Breast epithelium (tissue), 4 donors: Measurements from ENCODE around the gene ACADL. TPM values are rescaled to one million over a fixed set of nuclear protein-coding genes. Genes with fewer than 3 reads are reported as not detected.

Source experiments
- DNase-seq, 2 donors: peaks; one replicate each; pipeline ENCODE4 v3.0.0-alpha.2; 2019; ENCODE audit warnings: low spot score in 2 of 2
- H3K27ac ChIP-seq, 2 donors: fragments of 200-600 bp; sonication (generic) in 1 of 2; one replicate each; pipeline ENCODE4 v1.5.1; 2016 to 2019; ENCODE audit warnings: mild to moderate bottlenecking in 1 of 2
- H3K27me3 ChIP-seq, 2 donors: fragments of 200-600 bp; sonication (generic) in 1 of 2; one replicate each; pipeline versions ENCODE4 v1.5.1 to v1.6.0; 2017 to 2019; ENCODE audit warnings: control low read depth in 1 of 2, mild to moderate bottlenecking in 1 of 2
- H3K36me3 ChIP-seq: fragments of 200-600 bp; one replicate; pipeline ENCODE4 v1.5.1; 2019
- H3K4me1 ChIP-seq, 2 donors: fragments of 200-600 bp; sonication (generic); one replicate each; pipeline ENCODE4 v1.5.1; 2016 to 2019; ENCODE audit warnings: control low read depth in 1 of 2
- H3K4me3 ChIP-seq, 3 donors: fragments of 200-600 bp; sonication (generic); 1 replicate in 2 of 3; 2 replicates in 1 of 3; pipeline ENCODE4 v1.5.1; 2016 to 2019; ENCODE audit warnings: mild to moderate bottlenecking in 3 of 3, moderate library complexity in 2 of 3
- H3K9me3 ChIP-seq, 2 donors: fragments of 200-600 bp; sonication (generic) in 1 of 2; one replicate each; pipeline ENCODE4 v1.5.1; 2016 to 2019; ENCODE audit warnings: control low read depth in 1 of 2
- CTCF ChIP-seq, 3 donors: fragments of 450-650 bp; IDR thresholded peaks; one replicate each; pipeline ENCODE4 v1.5.1; 2016 to 2017; ENCODE audit warnings: antibody characterized with exemption in 3 of 3, mild to moderate bottlenecking in 3 of 3, moderate library complexity in 3 of 3
- POLR2A ChIP-seq: fragments of 450-650 bp; IDR thresholded peaks from one replicate; pipeline ENCODE4 v1.6.1; 2016; ENCODE audit warnings: antibody characterized with exemption, mild to moderate bottlenecking, moderate library complexity
- POLR2AphosphoS5 ChIP-seq, 3 donors: sonication (generic); formaldehyde crosslinking; IDR thresholded peaks; one replicate each; pipeline ENCODE4 v1.6.1; 2017; ENCODE audit warnings: antibody characterized with exemption in 3 of 3
- intact Hi-C: fragments of 100-400 bp; cut with DNase I; formaldehyde crosslinking; loops from one replicate; pipeline ENCODE4 v1.15.1; 2023; ENCODE audit warnings: low total_unique reads
- total RNA-seq, 3 donors: library from RNA; depleted of rRNA; stranded (reverse); fragments of >200 nt; gene quantifications; one replicate each; pipeline ENCODE4 v1.1.0, GENCODE V29; 2016

The ACADL gene
- total RNA-seq, 3 donors from 2014 or later: 2.0 to 27.5 (median 2.5) TPM

DNA sequence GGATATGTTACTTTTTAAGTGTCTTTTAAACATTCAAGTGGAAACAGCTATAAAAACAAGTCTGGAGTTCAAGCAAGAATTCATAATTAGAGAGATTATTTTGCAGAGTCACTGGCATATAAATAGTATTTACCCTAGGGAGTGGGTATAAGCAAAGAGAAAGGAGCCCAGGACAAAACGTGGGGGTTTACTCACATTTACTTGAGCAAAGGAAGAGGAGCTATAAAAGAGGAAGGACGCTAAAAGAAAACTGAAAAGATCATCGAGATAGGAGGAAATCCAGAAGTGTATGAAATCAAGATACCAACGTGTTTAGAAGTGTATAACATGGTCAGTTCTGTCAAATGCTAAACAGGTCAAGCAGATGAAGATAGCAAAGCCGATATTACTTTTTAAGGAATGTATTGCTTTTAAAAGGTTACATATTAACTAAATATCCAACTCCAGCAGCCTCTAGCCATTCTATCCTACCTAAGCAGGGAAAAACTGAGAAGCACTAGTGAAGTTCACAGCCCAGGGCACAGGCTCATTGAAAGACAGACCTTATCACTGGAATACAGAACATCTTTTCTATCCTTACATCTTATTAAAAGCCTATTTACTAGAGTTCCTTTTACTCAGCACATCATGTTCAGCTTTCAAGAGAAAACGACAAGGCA lies 62.7 kb downstream of the ACADL start:
- no peak overlapping the region for H3K4me3 ChIP-seq
- no peak overlapping the region for H3K27ac ChIP-seq

GRCh38 chr2:210159059-210159458 lies 66.2 kb downstream of the ACADL start:
- no peaks in the 10 kb centered on the region for H3K9me3 ChIP-seq
- no peaks in the 10 kb centered on the region for H3K27me3 ChIP-seq
- no peak overlapping the region for H3K4me3 ChIP-seq
- H3K36me3 ChIP-seq: peaks cover 2% of the 10 kb centered on the region
- intact Hi-C loops: no loop called here
- no peak overlapping the region for H3K27ac ChIP-seq
- no peaks in the 10 kb centered on the region for H3K4me1 ChIP-seq
- TF ChIP-seq CTCF (IDR thresholded peaks at IDR 0.05): no peak
- TF ChIP-seq POLR2AphosphoS5 (IDR thresholded peaks at IDR 0.05): no peak
- TF ChIP-seq POLR2A: no peak
- no peak for DNase-seq

More for the DNA sequence above, 62.7 kb downstream of the ACADL start:
- Histone ChIP-seq H3K27me3 (no peaks in the 10 kb centered on the region), H3K4me1 (no peaks in the 10 kb centered on the region), H3K9me3 (no peaks in the 10 kb centered on the region), H3K36me3 (no peaks in the 10 kb centered on the region)
- no peak for DNase-seq
- intact Hi-C loops: no loop called here
- no peak for TF ChIP-seq POLR2AphosphoS5 (IDR thresholded peaks at IDR 0.05)
- TF ChIP-seq POLR2A: no peak
- TF ChIP-seq CTCF (IDR thresholded peaks at IDR 0.05): no peak

DNA sequence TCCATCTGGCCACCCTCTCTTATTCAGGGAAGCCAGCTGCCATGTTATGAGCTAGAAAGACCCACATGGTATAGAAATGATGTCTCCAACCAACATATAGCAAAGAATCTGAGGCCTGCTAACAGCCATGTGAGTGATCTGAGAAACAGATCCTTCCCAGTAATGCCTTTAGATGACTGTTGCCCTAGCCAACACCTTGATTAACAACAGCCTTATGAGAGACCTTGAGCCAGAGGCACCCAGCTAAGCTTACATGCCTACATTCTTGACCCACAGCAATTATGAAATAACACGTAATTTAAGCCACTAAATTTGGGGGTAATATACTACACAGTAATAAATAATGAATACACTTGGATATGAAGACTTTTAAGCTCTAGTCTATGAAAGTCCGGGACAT lies 67.0 kb downstream of the ACADL start:
- no peak for DNase-seq
- TF ChIP-seq CTCF (IDR thresholded peaks at IDR 0.05) (no peak), POLR2A (no peak), POLR2AphosphoS5 (IDR thresholded peaks at IDR 0.05) (no peak)
- intact Hi-C loops: no loop called here
- Histone ChIP-seq H3K27me3 (no peaks in the 10 kb centered on the region), H3K4me3 (no peak overlapping the region), H3K27ac (no peak overlapping the region), H3K36me3 (peaks cover 9% of the 10 kb centered on the region), H3K4me1 (no peaks in the 10 kb centered on the region), H3K9me3 (no peaks in the 10 kb centered on the region)

GRCh38 chr2:210157526-210157925 lies 67.7 kb downstream of the ACADL start:
- Histone ChIP-seq H3K9me3 (no peaks in the 10 kb centered on the region), H3K4me3 (no peak overlapping the region), H3K27me3 (no peaks in the 10 kb centered on the region), H3K27ac (no peak overlapping the region), H3K36me3 (peaks cover 9% of the 10 kb centered on the region), H3K4me1 (no peaks in the 10 kb centered on the region)
- TF ChIP-seq POLR2A (no peak), CTCF (IDR thresholded peaks at IDR 0.05) (no peak), POLR2AphosphoS5 (IDR thresholded peaks at IDR 0.05) (no peak)
- intact Hi-C loops: no loop called here
- DNase-seq: no peak

GRCh38 chr2:210147614-210148013 lies 77.6 kb downstream of the ACADL start:
- no peaks in the 10 kb centered on the region for H3K9me3 ChIP-seq
- no peaks in the 10 kb centered on the region for H3K27me3 ChIP-seq
- intact Hi-C loops: no loop called here
- H3K36me3 ChIP-seq: peaks cover 12% of the 10 kb centered on the region
- H3K4me3 ChIP-seq: no peak overlapping the region
- no peaks in the 10 kb centered on the region for H3K4me1 ChIP-seq
- no peak overlapping the region for H3K27ac ChIP-seq
- DNase-seq: no peak
- TF ChIP-seq POLR2A: no peak
- no peak for TF ChIP-seq POLR2AphosphoS5 (IDR thresholded peaks at IDR 0.05)
- no peak for TF ChIP-seq CTCF (IDR thresholded peaks at IDR 0.05)

Other genes with a start within 250 kb of the ACADL start
- 10 to 100 TPM; 48.8 to 68.2 (median 55.4) TPM for gene RPE, start 222.8 kb downstream of the ACADL start, total RNA-seq
- gene KANSL1L, start 54.0 kb downstream of the ACADL start, total RNA-seq: 10 to 100 TPM; 40.3 to 55.8 (median 52.8) TPM
- gene MYL1, start 89.7 kb upstream of the ACADL start, total RNA-seq: not detected